GM21423 (cell line): Measurements from ENCODE around the gene FRMD4A.
"Not testable (repeated sequence)": the region's sequence is repeated elsewhere in the genome, so short reads cannot be mapped to it uniquely, and the experiment has no call there.

Experiments used
- ATAC-seq: cut with Tn5 transposase; IDR thresholded peaks from one replicate; pipeline ENCODE4 v1.9.1; 2021; ENCODE audit warnings: mild to moderate bottlenecking, moderate library complexity; ENCODE audit not compliant: unreplicated experiment

FRMD4A gene

DNA sequence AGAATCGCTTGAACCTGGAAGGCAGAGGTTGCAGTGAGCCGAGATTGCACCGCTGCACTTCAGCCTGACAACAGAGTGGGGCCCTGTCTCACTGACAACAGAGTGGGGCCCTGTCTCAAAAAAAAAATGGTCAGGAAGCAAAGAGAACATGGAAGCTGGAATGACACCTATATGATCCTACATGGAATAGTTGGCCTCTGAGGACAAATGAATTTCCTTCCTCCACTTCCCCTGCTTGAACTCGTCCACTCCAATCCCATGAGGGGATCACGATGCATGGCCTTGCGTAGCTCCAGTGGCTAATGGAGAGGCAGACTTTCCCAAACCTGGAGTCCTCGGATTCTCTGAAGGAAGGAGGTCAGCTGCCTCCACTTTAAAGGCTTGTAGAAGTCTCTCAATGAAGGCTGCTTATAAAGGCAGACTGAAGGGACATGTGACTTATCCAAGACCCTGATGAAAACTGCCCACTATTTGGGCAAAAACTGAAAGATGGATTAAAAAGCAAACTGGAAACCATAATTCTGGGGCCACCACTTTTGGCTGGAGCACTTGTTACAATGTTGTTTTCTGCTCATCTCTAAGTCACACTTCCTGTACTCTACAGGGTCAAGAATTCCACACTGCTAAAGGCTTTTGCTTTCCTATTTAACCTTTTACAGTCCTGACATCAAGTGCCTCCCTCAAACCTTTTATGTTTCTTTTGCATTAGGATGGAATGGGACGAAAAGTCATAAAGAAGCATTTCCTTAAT is 529.4 kb downstream of the FRMD4A start:
- no peak for ATAC-seq

DNA sequence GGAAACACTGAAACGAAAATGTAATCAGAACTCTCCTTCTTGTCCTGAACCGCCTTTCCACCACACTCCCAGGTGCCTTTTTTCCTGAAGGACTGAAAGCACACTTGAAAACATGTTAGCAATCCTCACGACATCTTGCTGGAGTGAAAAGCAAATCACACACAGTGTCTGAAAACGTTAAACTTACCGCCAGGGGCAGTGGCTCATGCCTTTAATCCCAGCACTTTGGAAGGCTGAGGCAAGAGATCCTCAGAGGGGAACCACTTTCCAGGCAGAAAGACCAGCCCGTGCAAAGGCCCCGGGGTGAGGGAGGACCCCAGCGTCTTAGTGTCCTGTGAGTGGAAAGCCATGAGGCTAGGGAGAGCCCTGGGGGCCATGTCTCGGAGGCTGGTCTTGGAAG is 533.6 kb downstream of the FRMD4A start:
- ATAC-seq: no peak

DNA sequence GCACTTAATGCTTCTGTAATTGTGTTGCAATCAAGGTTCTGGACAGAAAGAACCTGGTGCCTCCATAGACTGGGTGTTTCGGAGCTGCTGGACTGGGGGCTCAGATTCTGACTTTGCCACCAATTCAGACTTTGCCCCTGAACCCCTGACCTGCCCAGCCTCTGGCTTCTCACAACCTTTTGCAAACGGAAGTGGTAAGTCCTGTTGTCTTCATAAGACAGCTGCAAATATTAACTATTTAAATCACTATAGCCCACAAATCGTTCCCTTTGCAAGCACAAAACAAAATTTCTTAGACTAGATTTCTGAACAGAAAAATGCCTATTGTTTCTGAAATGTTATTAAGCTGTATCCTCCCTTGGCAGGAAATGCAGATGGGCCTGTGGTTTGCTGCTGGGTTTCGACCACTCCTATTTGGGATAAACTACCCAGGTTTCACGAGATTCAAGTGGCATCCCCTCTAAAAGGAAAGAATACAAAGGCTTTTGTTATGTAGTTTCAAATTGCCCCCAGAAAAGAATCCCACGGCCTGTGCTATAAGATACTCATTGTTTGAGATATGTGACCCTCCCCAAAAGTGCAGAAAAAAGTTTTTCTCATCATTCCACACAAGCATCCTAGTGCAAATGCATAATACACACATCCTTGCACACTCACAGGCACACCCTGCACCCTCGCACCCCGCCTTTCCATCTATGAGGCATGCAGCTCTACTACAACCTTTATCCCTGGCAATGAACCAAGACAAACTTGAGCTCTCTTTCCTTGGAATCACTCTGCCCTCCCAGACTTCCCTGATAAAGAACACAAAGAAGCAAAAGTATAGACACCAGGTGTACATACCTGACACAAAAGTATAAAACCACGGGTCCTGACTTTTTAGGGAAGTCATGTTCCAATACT is 534.8 kb downstream of the FRMD4A start:
- ATAC-seq: peak; percentile 69

DNA sequence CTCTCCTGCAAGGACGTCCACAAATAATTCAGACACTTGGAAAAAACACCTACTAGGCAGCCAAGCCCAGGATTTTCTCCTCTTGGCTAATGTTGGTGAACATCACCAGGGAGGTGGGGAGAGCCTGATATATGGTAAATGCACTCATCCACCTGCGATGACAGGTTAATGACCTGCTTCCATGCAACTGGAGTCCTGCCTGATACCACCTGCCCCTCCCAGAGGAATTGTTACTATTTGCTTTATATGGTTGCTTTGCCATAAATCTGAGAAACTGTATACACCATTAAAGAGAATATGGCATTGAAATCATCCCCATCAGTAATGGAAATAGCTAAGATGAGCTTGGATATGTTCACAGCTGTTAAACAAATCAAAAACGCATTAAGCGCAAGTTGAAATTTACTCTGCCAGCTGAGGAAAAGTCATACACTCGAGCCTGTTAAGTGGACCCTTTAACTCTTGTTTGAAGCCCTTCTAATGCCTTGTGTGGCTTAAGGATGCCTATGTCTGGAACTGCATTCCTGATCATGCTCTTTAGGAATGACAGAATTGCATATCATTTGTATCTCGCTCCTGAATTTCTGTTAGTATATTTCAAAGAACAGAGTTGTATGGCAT is 535.6 kb downstream of the FRMD4A start:
- ATAC-seq: no peak

DNA sequence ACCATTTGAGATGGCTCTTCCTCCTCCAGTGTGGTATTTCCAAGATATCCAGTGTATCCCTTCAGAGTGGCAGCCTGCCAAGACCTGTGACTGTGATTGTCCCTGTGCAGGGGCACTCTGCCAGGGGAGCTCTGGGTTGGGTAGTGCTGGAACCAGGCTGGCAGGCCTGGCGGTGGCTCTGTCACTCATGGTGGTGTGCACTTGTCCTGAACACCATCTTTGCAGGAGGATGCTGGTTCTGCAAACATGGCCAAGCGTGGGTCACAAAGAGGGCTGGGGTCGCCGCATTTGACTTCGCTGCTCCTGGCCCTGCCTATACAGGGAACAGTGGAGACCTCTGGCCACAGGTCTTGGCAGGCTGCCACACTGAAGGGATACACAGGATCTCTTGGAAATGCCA is 538.7 kb downstream of the FRMD4A start:
- ATAC-seq: no peak

DNA sequence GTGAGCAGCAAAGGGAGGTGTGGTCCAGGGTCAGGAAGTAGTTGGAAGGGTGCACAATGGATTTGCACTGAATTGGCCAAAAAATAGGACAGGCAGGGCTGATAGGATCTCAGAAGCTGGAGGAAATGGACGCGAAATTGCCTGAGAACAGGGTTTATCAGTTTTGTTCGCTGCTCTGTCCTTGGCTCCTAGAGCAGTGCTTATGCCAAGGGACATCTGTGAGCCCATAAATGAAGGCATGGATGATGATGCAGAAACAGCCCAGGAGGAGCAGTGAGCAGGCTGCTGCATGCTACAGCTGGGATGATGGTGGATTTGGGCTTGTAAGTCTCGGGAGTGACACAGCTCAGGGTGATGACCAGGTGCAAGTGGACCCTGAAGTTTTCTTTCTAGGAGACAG is 539.2 kb downstream of the FRMD4A start:
- no peak for ATAC-seq

DNA sequence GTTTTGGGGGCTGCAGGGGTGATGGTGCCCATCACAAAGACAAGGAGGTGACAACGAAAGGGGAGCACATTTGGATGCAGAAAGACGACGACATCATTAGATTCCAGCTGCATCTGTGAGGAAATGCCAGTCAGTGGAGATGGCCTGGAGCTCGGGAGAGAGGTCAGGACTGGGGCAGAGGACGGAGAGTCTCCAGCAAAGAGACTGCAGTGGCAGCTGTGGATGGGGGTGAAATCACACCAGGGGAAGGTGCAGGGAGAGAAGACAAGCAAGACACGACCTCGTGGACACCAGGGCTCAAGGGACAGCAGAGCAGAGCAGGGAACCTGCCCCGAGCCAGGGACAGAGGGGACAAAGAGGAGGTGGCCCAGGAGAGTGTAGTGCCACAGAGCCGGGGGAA is 540.5 kb downstream of the FRMD4A start:
- ATAC-seq: no peak

DNA sequence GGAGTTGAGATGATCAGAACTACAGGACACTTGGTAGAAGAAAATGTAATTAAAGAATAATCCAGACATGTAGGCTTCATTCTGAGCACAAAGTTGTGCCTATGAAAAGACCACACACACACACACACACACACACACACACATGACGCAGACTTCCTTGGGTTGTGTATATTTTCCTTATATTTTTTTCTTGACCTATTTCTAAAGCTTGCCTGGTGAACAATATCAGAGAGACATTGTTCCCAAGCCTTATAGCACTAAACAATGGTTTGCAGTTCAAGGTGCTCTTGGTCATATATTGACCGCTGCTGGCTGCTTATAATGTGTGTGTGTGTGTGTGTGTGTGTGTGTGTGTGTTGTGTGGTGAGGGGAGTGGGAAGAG is 541.3 kb downstream of the FRMD4A start:
- no peak for ATAC-seq

DNA sequence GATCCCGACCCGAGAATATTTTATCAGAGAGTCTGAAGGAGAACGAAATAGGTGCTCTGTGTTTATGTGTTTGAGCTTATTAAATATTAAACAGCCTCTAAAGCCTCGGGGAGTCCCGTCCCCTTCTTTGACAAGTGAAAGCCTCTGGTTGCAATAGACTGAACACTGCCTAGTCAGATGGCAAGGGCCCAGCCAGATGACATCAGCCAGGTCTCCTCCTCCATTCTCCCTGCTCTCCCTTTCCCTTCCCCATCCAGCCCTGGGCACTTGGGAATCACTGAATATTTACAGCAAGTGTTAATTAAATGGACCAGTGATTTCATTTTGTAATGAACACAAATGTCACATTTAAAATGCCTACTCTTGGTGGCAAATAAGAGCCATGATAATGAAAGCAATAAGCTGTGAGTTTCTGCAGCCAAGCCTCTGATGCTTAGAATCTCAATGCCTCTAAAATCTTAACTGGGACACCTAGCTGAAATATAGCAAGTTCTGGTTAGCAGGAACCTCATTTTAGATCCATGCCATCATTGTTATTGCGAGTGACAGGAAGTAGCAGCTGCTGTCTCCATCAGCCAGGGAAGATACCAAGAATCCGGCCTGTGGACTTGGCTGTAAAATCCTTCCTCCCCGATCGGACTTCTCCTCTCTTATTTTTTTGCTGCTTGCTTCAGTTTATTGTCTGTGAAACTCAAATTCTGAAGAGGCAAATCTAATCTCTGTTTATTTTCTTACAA is 541.8 kb downstream of the FRMD4A start:
- ATAC-seq: no peak

DNA sequence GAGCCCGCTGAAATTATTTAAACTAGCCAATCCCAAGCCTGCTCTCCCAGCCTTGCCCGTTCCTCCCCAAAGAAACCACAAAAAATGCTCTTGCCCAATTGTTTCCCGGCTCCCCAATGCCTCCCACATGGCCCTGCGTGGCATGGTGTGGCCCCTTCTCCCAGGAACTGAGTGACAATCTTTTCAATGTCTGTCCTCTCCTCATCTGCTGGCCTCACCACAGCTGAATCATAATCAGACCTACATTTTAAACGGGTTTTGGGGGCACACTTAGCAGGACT is 542.5 kb downstream of the FRMD4A start:
- no peak for ATAC-seq

DNA sequence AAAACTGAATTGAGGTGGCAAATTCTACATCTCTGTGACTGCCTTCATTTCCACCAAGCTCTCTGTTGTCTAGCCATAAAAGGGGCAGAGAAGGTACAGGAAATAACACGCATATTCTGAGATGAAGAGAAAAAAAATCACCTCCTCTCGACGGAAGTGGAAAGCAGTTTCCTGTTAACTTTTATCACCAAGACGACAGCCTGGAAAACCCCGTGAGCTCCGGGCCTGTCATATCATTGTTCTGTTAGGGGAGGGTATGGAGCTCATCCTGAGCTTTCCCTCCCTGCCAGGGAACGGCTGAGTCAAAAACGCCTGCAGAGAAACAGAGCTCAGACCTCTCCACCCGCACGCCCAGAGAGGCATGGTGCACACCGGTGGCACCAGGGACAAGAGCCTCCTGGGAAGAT is 543.7 kb downstream of the FRMD4A start:
- ATAC-seq: peak; percentile 78

DNA sequence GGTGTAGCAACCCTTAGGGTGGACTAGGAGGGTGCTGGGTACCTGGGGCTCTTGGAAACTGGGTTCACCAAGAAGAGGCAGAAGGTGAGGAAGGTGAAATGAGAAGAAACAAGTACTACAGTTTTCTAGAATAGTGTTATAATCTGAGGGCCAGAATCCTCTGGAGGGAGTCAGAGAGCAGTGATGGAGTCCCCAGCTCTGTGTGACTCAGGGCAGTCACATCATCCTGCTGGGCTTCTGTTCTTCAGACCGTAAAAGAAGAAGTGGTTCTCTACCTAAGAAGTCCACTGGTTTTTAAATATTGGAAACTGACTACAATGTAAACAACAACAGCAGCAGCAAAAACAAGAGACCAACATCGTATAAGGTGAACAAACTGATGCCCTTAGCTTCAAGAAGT is 546.7 kb downstream of the FRMD4A start:
- peak; percentile 47 for ATAC-seq

DNA sequence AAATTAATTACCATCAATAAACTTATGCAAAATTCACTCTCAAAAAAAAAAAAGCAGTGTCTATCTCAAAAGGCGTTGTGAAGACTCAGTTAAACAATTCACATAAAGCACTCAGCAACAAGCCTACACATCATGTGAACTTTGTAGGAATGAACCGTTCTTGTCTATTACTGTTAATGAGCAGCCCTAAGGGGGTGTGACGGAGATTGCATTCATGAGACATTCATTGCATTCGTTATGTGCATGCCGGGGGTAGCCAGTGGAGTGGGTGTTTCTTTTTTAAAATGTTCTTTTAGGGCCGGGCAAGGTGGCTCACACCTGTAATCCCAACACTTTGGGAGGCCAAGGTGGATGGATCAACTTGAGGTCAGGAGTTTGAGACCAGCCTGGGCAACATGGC is 551.0 kb downstream of the FRMD4A start:
- no peak for ATAC-seq

DNA sequence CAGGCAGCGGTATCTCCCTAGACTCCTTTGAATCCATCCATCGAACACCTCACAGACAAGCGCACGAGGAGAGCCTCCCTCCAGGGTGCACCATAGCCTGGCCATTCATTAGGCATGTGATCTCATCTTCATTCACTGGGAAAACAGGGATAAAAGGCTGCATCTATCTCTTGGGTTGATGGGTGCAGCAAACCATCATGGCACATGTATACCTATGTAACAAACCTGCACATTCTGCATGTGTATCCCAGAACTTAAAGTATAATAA is 552.1 kb downstream of the FRMD4A start:
- ATAC-seq: not testable (repeated sequence)

DNA sequence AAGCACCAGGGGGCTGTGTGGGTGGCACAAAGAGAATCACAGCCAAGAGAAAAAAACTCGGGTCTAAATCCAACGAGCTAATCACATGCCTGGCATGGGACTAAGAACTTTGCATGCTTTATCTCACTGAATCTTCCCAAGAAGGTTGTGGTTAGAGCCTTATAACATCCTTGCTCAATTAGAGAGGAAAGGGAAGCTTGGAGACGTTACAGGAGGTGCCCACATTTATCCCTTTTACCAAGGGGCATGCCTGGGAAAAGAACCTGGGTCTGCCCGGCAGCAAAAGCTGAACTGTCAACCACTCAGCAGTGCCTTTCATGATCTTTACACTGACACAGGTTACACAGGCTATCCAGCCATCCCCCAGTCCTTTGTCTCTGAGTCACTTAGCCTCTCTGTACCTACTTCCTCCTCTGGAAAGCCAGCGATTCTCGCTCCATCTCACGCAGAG is 553.8 kb downstream of the FRMD4A start:
- peak; percentile 59 for ATAC-seq

DNA sequence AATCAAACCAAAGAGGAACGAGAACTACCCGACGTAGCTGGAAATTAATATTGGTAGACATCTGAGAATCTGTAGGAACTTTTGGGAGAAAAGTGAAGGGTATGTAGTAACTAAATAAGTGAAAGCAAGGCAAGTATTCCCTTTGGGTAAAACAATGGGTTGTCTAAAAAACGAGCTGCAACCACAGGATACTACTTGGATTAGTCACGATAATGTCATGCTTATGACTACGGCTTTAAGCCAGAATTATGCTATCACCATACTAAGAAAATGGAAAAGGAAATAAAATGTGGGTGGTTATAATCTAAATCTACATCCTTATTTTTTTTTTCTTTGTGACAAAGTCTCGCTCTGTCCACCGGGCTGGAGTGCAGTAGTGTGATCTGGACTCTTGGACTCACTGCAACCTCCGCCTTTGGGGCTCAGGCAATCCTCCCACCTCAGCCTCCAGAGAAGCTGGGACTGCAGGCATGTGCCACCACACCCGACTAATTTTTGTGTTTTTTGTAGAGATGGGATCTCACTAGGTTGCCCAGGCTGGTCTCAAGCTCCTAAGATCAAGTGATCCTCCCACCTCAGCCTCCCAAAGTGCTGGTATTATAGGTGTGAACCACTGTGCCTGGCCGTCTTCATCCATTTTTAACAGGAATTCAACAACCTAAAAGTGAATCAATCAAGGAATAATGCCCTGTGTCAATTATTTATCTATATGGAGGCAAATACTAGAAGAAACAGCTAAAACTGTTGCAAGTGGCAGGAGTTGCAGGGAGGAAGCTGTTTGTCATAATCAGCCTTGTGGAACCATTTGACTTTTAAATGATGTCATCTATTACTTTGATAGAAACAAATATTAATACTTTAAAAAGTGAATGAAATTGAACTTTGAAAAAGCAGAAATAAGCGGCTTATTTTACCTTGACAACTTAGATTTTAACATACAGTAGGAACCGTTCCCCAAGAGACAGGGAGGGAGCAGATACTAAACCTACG is 554.6 kb downstream of the FRMD4A start:
- ATAC-seq: no peak

DNA sequence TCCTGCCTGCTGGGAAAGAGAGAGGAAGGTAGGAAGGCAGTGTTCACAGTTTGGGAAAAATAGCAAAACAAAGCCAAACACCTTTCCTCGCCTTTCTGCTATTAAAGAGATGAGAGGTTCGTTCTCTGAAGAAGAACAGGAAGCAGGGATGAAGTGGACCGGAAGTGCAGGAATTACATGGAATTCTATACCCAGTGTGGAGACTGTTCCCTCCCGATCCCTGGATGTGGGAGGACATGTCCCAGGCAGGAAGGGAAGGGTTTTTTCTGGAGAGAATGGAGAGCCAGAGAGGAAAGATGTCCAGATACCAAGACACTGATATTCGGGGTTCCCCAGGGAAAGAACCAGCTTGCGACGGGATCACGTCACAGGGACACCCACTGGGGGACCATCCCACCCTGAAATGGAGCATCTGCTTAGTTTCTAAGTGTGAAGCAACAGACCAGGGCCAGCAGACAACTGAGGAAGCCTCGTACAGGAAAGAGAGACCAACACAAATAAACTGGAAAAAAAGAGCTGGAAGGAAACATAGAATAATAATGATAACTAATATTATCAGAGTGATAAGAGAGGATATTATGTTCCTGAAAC is 556.3 kb downstream of the FRMD4A start:
- ATAC-seq: no peak

DNA sequence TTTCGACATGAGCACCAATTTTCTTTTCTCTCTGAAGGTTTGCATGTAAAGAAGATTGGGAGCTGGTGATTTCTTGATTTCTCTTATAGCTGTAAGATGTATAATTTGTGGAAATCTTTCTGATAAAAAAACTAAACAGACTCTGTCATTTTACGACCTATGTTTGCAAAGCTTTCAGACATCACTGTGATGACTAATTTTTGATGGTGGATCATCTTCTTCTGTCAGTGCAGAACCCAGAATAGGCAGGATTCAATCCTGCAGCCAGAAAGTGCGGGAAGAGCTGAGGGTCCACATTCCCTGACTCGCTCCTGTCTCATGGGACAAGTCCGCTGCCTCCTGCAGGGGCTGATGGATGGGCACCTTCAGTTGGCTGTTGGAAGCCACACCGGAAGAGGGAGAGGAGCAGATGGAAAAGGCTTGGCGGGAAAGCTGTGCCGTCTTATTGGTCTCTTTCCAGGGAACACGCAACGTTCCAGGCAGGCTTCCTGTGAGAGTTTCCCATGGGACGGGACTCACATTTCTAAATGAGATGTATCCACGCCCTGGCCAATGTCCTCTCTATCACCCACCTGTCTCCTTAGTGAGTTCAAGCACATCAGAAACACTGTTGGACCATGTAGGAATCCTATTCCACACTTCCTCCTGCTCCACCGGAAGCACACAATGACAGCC is 557.1 kb downstream of the FRMD4A start:
- ATAC-seq: no peak

DNA sequence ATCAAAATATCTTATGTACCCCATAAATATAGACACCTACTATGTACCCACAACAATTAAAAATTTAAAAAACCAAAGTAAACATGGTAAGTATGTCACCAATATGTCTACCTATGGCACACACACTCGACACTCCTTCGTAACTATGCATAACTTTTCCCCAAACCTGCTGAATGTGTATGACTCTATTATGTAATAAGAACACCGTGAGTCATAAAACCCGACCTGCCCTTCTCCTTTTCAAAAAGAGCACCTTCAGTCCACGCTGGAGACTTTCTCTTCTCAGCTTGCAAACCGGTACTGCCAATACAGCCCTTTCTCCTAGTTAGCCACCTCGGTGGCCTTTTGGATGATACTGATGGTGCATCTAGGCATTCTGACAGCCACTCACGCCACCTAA is 557.7 kb downstream of the FRMD4A start:
- ATAC-seq: no peak
